ENCODE results near the gene GALNT1.

DNA sequence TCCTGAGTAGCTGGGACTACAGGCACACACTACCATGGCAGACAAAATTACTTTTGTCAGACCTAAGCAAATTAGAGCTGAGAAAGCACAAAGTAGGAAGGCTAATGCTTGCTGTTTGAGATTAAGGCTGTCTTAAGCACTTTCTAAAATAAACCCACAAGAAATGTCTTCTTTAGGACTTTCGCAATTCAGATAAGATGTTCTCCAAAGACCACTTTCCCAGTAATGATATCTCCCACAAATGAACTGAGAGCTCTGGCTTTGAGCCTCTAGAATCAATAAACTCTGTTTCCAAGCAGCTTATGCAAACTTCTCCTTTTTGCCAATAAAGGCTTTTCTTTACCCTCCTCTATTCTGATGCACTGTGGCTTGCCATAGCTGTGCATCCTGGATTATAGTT, 32.0 kb upstream of the GALNT1 start:
- TF ChIP-seq POLR2A (IDR thresholded peaks at IDR 0.05) = no peak
- TF ChIP-seq, protein P1, sequence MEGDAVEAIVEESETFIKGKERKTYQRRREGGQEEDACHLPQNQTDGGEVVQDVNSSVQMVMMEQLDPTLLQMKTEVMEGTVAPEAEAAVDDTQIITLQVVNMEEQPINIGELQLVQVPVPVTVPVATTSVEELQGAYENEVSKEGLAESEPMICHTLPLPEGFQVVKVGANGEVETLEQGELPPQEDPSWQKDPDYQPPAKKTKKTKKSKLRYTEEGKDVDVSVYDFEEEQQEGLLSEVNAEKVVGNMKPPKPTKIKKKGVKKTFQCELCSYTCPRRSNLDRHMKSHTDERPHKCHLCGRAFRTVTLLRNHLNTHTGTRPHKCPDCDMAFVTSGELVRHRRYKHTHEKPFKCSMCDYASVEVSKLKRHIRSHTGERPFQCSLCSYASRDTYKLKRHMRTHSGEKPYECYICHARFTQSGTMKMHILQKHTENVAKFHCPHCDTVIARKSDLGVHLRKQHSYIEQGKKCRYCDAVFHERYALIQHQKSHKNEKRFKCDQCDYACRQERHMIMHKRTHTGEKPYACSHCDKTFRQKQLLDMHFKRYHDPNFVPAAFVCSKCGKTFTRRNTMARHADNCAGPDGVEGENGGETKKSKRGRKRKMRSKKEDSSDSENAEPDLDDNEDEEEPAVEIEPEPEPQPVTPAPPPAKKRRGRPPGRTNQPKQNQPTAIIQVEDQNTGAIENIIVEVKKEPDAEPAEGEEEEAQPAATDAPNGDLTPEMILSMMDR (IDR thresholded peaks at IDR 0.05) = no peak

Data from gastroesophageal sphincter (tissue), 3 donors.